ENCODE measurements around the gene XPR1.
A peak's percentile ranks its signal among the peaks of the same experiment; 100 is the strongest.
"Not testable (repeated sequence)": the region's sequence is repeated elsewhere in the genome, so short reads cannot be mapped to it uniquely, and the experiment has no call there.

XPR1 gene

DNA sequence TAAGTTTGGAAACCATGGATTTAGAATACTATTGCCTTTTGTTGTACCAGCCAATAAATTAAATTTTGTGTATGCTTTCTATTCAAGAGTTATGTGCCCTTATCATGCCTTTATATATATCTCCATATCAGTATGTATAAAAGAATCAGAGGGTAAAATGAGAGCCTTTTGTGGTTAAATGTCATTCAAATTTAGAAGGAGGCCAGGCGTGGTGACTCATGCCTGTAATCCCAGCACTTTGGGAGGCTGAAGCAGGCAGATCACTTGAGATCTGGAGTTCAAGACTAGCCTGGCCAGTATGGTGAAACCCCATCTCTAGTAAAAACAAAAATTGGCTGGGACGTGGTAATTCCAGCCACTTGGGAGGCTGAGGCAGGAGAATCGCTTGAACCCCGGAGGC, 88.9 kb downstream of the XPR1 start:
- TF ChIP-seq, protein P1, sequence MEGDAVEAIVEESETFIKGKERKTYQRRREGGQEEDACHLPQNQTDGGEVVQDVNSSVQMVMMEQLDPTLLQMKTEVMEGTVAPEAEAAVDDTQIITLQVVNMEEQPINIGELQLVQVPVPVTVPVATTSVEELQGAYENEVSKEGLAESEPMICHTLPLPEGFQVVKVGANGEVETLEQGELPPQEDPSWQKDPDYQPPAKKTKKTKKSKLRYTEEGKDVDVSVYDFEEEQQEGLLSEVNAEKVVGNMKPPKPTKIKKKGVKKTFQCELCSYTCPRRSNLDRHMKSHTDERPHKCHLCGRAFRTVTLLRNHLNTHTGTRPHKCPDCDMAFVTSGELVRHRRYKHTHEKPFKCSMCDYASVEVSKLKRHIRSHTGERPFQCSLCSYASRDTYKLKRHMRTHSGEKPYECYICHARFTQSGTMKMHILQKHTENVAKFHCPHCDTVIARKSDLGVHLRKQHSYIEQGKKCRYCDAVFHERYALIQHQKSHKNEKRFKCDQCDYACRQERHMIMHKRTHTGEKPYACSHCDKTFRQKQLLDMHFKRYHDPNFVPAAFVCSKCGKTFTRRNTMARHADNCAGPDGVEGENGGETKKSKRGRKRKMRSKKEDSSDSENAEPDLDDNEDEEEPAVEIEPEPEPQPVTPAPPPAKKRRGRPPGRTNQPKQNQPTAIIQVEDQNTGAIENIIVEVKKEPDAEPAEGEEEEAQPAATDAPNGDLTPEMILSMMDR (IDR thresholded peaks at IDR 0.05; ENCODE audit: insufficient read depth, low read depth, low read length, missing control alignments) = no peak
- H3K4me3 ChIP-seq (ENCODE audit: low read length) = no peak overlapping the region
- peak; percentile 4 for DNase-seq (ENCODE audit: low read depth)

GRCh38 chr1:180722586-180722985, 90.8 kb downstream of the XPR1 start:
- H3K4me3 ChIP-seq (ENCODE audit: low read length) = no peak overlapping the region
- DNase-seq (ENCODE audit: low read depth) = no peak
- TF ChIP-seq, protein P1 (IDR thresholded peaks at IDR 0.05; ENCODE audit: insufficient read depth, low read depth, low read length, missing control alignments) = no peak

- TF ChIP-seq, protein P1 (IDR thresholded peaks at IDR 0.05; ENCODE audit: insufficient read depth, low read depth, low read length, missing control alignments) = no peak
- DNase-seq (ENCODE audit: low read depth) = no peak
- no peak overlapping the region for H3K4me3 ChIP-seq (ENCODE audit: low read length)
These were observed 92.2 kb downstream of the XPR1 start for GRCh38 chr1:180724055-180724454.

GRCh38 chr1:180726024-180726423, 94.2 kb downstream of the XPR1 start:
- H3K4me3 ChIP-seq (ENCODE audit: low read length); DNase-seq (ENCODE audit: low read depth): not testable (repeated sequence)

- H3K4me3 ChIP-seq (ENCODE audit: low read length); DNase-seq (ENCODE audit: low read depth): not testable (repeated sequence)
These were observed 95.9 kb downstream of the XPR1 start for GRCh38 chr1:180727751-180728150.

DNA sequence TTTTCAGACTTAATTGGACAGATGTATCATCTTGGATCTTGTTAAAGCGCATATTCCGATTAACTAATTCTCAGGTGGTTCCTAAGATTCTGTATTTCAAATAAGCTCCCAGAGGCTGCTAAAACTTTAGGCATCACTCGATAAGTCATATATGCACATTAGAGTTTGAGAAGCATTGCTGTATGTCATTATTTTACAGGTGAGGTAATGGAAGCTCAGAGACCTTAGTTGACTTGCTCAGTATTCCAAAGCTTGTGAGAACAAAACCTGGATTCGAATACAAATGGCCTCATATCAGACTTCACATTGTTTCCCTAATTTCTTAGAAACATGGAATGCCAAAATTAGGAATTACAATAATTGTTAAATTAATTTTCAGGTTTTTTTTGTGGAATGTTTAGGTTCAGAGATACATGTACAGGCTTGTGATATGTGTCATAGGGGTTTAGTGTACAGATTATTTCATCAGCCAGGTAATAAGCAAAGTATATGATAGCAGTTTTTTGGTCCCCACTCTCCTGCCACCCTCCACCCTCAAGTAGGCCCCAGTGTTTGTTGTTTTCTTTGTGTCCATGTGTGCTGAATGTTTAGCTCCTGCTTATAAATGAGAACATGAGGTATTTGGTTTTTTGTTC, 96.8 kb downstream of the XPR1 start:
- TF ChIP-seq, protein P1 (IDR thresholded peaks at IDR 0.05; ENCODE audit: insufficient read depth, low read depth, low read length, missing control alignments) = no peak
- no peak overlapping the region for H3K4me3 ChIP-seq (ENCODE audit: low read length)
- peak; percentile 53 for DNase-seq (ENCODE audit: low read depth)

GRCh38 chr1:180731131-180731530, 99.3 kb downstream of the XPR1 start:
- TF ChIP-seq, protein P1 (IDR thresholded peaks at IDR 0.05; ENCODE audit: insufficient read depth, low read depth, low read length, missing control alignments) = no peak
- DNase-seq (ENCODE audit: low read depth) = no peak
- H3K4me3 ChIP-seq (ENCODE audit: low read length) = no peak overlapping the region

DNA sequence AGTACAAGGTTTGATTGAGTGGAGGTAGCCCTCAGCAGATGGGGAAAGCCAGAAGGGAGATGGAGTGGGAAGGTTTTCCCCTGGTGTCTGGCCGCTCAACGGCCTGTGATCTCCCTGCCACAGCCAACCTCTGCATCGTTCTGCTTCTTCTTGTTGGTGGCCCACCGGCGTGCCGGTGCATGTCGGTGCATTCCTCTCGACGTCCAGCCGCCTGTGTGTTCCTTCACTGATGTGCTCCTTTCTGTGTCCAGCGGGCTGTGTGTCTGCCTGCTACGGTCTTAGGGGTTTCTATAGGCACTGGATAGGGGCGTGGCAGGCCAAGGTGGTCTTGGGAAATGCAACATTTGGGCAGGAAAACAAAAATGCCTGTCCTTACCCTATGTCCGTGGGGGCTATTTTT, 101.0 kb downstream of the XPR1 start:
- no peak overlapping the region for H3K4me3 ChIP-seq (ENCODE audit: low read length)
- no peak for DNase-seq (ENCODE audit: low read depth)
- TF ChIP-seq, protein P1 (IDR thresholded peaks at IDR 0.05; ENCODE audit: insufficient read depth, low read depth, low read length, missing control alignments) = no peak

Measured in epithelial cell of esophagus (primary cell).